ENCODE data around the gene SIGLEC9.
"Not testable (repeated sequence)": the region's sequence is repeated elsewhere in the genome, so short reads cannot be mapped to it uniquely, and the experiment has no call there.

SIGLEC9 gene

DNA sequence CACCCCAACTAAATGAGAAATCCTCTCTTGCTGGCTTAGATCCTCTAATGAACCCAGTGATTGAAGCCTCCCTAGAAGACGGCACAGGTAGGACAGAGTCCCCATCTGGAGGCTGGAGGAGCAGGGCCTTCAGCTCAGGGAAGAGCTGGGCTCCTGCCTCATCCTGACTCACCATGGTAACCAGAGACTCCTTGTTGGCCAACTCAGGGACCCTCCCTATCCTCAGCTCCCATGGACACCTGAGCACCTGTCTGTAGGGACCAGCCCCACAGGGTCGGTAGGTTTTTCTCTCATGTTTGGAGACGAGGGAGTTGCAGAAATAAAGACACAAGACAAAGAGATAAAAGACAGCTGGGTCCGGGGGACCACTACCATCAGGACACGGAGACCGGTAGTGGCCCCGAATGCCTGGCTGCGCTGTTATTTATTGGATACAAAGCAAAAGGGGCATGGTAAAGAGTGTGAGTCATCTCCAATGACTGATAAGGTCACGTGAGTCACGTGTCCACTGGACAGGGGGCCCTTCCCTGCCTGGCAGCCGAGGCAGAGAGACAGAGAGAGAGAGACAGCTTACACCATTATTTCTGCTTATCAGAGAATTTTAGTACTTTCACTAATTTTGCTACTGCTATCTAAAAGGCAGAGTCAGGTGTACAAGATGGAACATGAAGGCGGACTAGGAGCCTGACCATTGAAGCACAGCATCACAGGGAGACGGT is 44.0 kb downstream of the SIGLEC9 start:
- H3K9me3 ChIP-seq (ENCODE audit: low read length), result no peaks in the 10 kb centered on the region
- H2AFZ ChIP-seq (ENCODE audit: low read length), result no peak overlapping the region
- no peak overlapping the region for H3K9ac ChIP-seq (ENCODE audit: low read length)
- no peaks in the 10 kb centered on the region for H3F3A ChIP-seq (ENCODE audit: insufficient read depth, low read length)
- no peak overlapping the region for H3K4me3 ChIP-seq (ENCODE audit: low read depth, low read length, poor library complexity, severe bottlenecking)
- H4K20me1 ChIP-seq (ENCODE audit: insufficient read depth, low read length), result no peaks in the 10 kb centered on the region
- no peaks in the 10 kb centered on the region for H3K9me2 ChIP-seq (ENCODE audit: low read depth, low read length)
- no peak for TF ChIP-seq EZH2 (IDR thresholded peaks at IDR 0.05; ENCODE audit: borderline replicate concordance, low read length)
- TF ChIP-seq, protein P1, sequence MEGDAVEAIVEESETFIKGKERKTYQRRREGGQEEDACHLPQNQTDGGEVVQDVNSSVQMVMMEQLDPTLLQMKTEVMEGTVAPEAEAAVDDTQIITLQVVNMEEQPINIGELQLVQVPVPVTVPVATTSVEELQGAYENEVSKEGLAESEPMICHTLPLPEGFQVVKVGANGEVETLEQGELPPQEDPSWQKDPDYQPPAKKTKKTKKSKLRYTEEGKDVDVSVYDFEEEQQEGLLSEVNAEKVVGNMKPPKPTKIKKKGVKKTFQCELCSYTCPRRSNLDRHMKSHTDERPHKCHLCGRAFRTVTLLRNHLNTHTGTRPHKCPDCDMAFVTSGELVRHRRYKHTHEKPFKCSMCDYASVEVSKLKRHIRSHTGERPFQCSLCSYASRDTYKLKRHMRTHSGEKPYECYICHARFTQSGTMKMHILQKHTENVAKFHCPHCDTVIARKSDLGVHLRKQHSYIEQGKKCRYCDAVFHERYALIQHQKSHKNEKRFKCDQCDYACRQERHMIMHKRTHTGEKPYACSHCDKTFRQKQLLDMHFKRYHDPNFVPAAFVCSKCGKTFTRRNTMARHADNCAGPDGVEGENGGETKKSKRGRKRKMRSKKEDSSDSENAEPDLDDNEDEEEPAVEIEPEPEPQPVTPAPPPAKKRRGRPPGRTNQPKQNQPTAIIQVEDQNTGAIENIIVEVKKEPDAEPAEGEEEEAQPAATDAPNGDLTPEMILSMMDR (IDR thresholded peaks at IDR 0.05; ENCODE audit: low read length), result no peak
- no peaks in the 10 kb centered on the region for H3K36me3 ChIP-seq (ENCODE audit: insufficient read depth, low read length)
- no peaks in the 10 kb centered on the region for H3K4me1 ChIP-seq (ENCODE audit: insufficient read depth, low read length, severe bottlenecking)
- H3K27me3 ChIP-seq (ENCODE audit: insufficient read depth, low read length), result no peaks in the 10 kb centered on the region
- H3K27ac ChIP-seq (ENCODE audit: low read depth, low read length, poor library complexity, severe bottlenecking), result no peak overlapping the region
- H3K79me2 ChIP-seq (ENCODE audit: insufficient read depth, low read length), result no peaks in the 10 kb centered on the region
- H3K4me2 ChIP-seq (ENCODE audit: low read length), result no peak overlapping the region

DNA sequence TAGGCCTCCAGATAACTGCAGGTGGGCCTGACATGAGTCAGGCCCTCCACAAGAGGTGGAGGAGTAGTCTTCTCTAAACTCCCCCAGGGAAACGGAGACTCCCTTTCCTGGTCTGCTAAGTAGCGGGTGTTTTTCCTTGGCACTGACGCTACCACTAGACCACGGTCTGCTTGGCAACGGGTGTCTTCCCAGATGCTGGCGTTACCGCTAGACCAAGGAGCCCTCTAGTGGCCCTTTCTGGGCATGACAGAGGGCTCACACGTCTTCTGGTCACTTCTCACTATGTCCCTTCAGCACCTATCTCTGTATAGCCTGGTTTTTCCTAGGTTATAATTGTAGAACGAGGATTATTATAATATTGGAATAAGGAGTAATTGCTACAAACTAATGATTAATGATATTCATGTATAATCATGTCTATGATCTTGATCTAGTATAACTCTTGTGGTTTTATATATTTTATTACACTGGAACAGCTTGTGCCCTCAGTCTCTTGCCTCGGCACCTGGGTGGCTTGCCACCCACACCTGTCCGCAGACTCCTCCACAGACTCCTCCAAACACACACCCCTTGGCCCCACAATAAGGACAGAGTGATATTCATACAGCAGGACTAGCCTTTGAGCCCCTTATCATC is 44.7 kb downstream of the SIGLEC9 start:
- not testable (repeated sequence) for H3K27ac ChIP-seq (ENCODE audit: low read depth, low read length, poor library complexity, severe bottlenecking); H3K36me3 ChIP-seq (ENCODE audit: insufficient read depth, low read length); H3K9me2 ChIP-seq (ENCODE audit: low read depth, low read length); H3K4me2 ChIP-seq (ENCODE audit: low read length); H3K9ac ChIP-seq (ENCODE audit: low read length); H4K20me1 ChIP-seq (ENCODE audit: insufficient read depth, low read length); H3K79me2 ChIP-seq (ENCODE audit: insufficient read depth, low read length); H3K9me3 ChIP-seq (ENCODE audit: low read length); H3K27me3 ChIP-seq (ENCODE audit: insufficient read depth, low read length); H3K4me1 ChIP-seq (ENCODE audit: insufficient read depth, low read length, severe bottlenecking); H3K4me3 ChIP-seq (ENCODE audit: low read depth, low read length, poor library complexity, severe bottlenecking); H2AFZ ChIP-seq (ENCODE audit: low read length); H3F3A ChIP-seq (ENCODE audit: insufficient read depth, low read length)
- TF ChIP-seq, protein P1 (IDR thresholded peaks at IDR 0.05; ENCODE audit: low read length), result peak; percentile 60

DNA sequence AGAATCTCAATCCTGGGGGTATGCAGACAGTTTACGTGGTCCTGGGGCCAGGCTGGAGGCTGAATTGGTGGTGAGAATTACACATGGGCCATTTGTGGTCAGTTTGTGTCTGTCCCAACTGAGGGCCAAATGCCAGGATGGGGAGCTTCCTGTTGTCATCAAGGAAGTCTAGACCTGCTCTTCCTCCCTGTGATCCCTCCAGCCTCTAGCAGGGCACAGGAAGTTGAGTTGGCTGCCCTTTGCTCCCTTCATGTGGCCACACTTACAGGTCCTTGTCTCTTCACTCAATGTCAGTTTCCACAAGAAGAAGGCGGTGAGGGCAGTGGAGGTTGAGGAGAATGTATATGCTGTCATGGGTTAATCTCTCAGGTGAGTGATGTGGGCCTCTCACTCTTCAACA is 47.5 kb downstream of the SIGLEC9 start:
- Histone ChIP-seq H3K27ac (ENCODE audit: low read depth, low read length, poor library complexity, severe bottlenecking) (no peak overlapping the region), H3F3A (ENCODE audit: insufficient read depth, low read length) (no peaks in the 10 kb centered on the region), H3K79me2 (ENCODE audit: insufficient read depth, low read length) (no peaks in the 10 kb centered on the region), H3K9me3 (ENCODE audit: low read length) (no peaks in the 10 kb centered on the region), H3K4me2 (ENCODE audit: low read length) (no peak overlapping the region), H3K27me3 (ENCODE audit: insufficient read depth, low read length) (no peaks in the 10 kb centered on the region), H3K4me3 (ENCODE audit: low read depth, low read length, poor library complexity, severe bottlenecking) (no peak overlapping the region), H4K20me1 (ENCODE audit: insufficient read depth, low read length) (no peaks in the 10 kb centered on the region), H3K9ac (ENCODE audit: low read length) (no peak overlapping the region), H2AFZ (ENCODE audit: low read length) (no peak overlapping the region), H3K36me3 (ENCODE audit: insufficient read depth, low read length) (no peaks in the 10 kb centered on the region), H3K9me2 (ENCODE audit: low read depth, low read length) (no peaks in the 10 kb centered on the region), H3K4me1 (ENCODE audit: insufficient read depth, low read length, severe bottlenecking) (no peaks in the 10 kb centered on the region)
- TF ChIP-seq, protein P1 (IDR thresholded peaks at IDR 0.05; ENCODE audit: low read length), result no peak
- no peak for TF ChIP-seq EZH2 (IDR thresholded peaks at IDR 0.05; ENCODE audit: borderline replicate concordance, low read length)
